ENCODE results near the gene HDAC4. TPM values are rescaled to one million over a fixed set of nuclear protein-coding genes. Genes with fewer than 3 reads are reported as not detected.

HDAC4 gene
- total RNA-seq, 1 experiment from 2014 or later = 47.6 TPM

DNA sequence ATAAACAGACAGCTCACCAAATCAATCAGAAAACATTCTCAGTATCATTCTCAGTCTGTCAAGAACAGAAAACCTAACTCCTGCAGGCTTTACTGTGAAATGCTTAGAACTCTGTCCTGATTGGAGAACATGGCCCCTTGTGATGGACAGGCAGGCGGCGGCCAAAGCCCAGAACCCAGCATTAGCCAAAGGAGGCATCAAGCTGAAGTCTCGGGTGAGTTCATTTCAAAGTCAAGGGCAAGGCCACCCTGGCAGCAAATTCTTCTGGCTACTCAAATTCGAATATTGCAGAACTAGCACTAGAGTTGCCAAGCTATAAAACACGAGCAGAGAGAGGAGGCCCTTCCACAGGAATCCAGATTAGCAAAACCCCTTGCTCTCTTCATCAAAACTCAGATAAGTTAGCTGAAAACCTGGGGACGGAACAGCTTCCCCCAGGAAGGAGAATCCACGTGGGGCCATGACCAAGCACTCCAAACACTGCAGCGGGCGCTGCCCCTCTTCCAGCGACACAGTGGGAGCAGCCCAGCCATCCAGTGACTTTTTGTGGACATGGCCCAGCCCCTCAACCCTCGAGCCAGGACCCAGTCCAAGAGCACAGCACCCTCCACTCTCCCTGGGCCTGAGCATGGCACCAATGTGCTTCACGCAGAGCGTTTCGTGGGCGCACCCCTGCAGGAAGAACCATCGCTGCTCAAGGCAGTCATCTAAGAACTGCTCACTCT lies 98.6 kb downstream of the HDAC4 start:
- TF ChIP-seq FOSL1 (IDR thresholded peaks at IDR 0.05; ENCODE audit: low read depth) = no peak
- TF ChIP-seq SIN3A (IDR thresholded peaks at IDR 0.05; ENCODE audit: low read depth) = no peak
- Histone ChIP-seq H3K79me2 (ENCODE audit: insufficient read depth, low read length) (peaks cover 7% of the 10 kb centered on the region; the same call in 1 of the 2 replicates), H4K20me1 (ENCODE audit: insufficient read depth) (no peaks in the 10 kb centered on the region), H3K4me2 (ENCODE audit: low read length) (no peak overlapping the region), H3K27me3 (ENCODE audit: insufficient read depth, low read length) (no peaks in the 10 kb centered on the region), H3K9me2 (ENCODE audit: insufficient read depth) (no peaks in the 10 kb centered on the region), H2AFZ (ENCODE audit: low read depth, low read length, poor library complexity, severe bottlenecking) (no peak overlapping the region), H3K36me3 (ENCODE audit: control insufficient read depth in 1 of 2, insufficient read depth in 2 of 2, low read length in 2 of 2) (no peaks in the 10 kb centered on the region), H3K9ac (ENCODE audit: low read length) (no peak overlapping the region), H3K27ac (ENCODE audit: low read depth, low read length) (no peak overlapping the region), H3K4me1 (ENCODE audit: control insufficient read depth in 1 of 2, insufficient read depth in 2 of 2, low read length in 2 of 2) (peaks cover 0 to 4% of the 10 kb centered on the region in 2 experiments; a peak in 2 of 4 replicates), H3K9me3 (ENCODE audit: control insufficient read depth in 1 of 2, insufficient read depth in 1 of 2, low read depth in 1 of 2, low read length in 2 of 2) (no peaks in the 10 kb centered on the region), H3K4me3 (replicated peaks in 1 of 2; ENCODE audit: low read depth in 1 of 2, low read length in 2 of 2) (no peak overlapping the region)
- intact Hi-C loops (cut with micrococcal nuclease) = no loop called here
- BruUV-seq (replicated peaks) = no TSS peak
- RAD21 ChIA-PET (ENCODE audit: low non-redundant PET in 1 of 2, low total read pairs in 2 of 2, uncharacterized antibody in 2 of 2, unreplicated experiment in 2 of 2) = no interaction called here
- ATAC-seq (no peak), DNase-seq (ENCODE audit: low read depth, low spot score) (no peak)
- POLR2A ChIA-PET = no interaction called here
- CTCF ChIA-PET = no interaction called here

DNA sequence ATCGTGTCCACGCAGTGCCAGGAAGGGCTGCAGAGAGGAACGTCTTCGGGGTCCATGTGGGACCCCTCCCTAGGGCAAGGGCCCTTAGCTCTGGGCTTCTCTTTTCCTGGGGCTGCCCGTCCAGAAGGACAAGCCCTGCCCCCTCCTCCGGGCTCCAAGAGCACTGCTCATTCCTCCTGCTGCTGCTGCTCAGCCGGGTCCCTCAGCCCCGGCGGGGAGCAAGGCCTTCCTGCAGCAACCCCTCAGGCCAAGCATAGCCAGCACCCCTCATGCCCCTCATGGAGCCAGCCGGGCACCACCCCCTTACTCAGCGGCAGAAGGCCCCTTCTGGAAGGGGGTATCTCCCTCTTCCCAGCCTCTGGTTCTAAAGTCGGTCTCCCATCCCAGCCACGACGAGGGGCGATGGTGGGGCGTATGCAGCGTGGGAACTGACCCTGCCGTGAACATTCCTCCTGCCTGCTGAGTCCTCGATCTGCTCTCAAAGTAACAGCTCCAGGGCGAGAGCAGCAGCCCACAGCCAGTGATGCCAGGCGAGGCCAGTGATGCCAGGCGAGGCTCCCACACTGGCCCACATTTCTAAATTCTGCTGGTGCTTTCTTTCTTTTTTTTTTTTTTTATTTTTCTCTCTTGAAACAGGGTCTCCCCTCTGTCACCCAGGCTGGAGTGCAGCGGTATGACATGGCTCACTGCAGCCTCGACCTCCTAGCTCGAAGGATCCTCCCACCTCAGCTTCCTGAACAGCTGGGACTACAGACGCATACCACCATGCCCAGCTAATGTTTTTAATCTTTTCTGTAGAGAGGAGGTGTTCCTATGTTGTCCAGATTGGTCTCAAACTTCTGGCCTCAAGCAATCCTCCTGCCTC lies 99.7 kb downstream of the HDAC4 start:
- Histone ChIP-seq H3K9me3 (ENCODE audit: control insufficient read depth in 1 of 2, insufficient read depth in 1 of 2, low read depth in 1 of 2, low read length in 2 of 2) (no peaks in the 10 kb centered on the region), H3K4me1 (ENCODE audit: control insufficient read depth in 1 of 2, insufficient read depth in 2 of 2, low read length in 2 of 2) (peaks cover 0 to 16% of the 10 kb centered on the region in 2 experiments; a peak in 2 of 4 replicates), H3K27me3 (ENCODE audit: insufficient read depth, low read length) (no peaks in the 10 kb centered on the region), H3K9ac (ENCODE audit: low read length) (no peak overlapping the region), H4K20me1 (ENCODE audit: insufficient read depth) (no peaks in the 10 kb centered on the region), H3K36me3 (ENCODE audit: control insufficient read depth in 1 of 2, insufficient read depth in 2 of 2, low read length in 2 of 2) (no peaks in the 10 kb centered on the region), H3K9me2 (ENCODE audit: insufficient read depth) (no peaks in the 10 kb centered on the region), H3K79me2 (ENCODE audit: insufficient read depth, low read length) (peaks cover 4% of the 10 kb centered on the region; the same call in 1 of the 2 replicates), H2AFZ (ENCODE audit: low read depth, low read length, poor library complexity, severe bottlenecking) (no peak overlapping the region), H3K4me3 (replicated peaks in 1 of 2; ENCODE audit: low read depth in 1 of 2, low read length in 2 of 2) (no peak overlapping the region), H3K27ac (ENCODE audit: low read depth, low read length) (no peak overlapping the region), H3K4me2 (ENCODE audit: low read length) (no peak overlapping the region)
- DNase-seq (ENCODE audit: low read depth, low spot score) = no peak
- CTCF ChIA-PET = no interaction called here
- POLR2A ChIA-PET = no interaction called here
- no TSS peak for BruUV-seq (replicated peaks)
- TF ChIP-seq EZH2 (IDR thresholded peaks at IDR 0.05) = no peak
- TF ChIP-seq CBX3 (IDR thresholded peaks at IDR 0.05; ENCODE audit: low read depth) = no peak
- TF ChIP-seq YY1 (IDR thresholded peaks at IDR 0.05; ENCODE audit: extremely low read depth, insufficient replicate concordance, low read depth, low read length) = no peak
- no peak for TF ChIP-seq JUND (IDR thresholded peaks at IDR 0.05)
- RAD21 ChIA-PET (ENCODE audit: low non-redundant PET in 1 of 2, low total read pairs in 2 of 2, uncharacterized antibody in 2 of 2, unreplicated experiment in 2 of 2) = no interaction called here
- intact Hi-C loops (cut with micrococcal nuclease) = no loop called here
- no peak for ATAC-seq
